GM18951 (cell line): Measurements from ENCODE around the gene MACROD2.

Experiments used
- POLR2A ChIP-seq: IDR thresholded peaks from 4 replicates; pipeline ENCODE4 v1.6.1; 2011; ENCODE audit warnings: mild to moderate bottlenecking; ENCODE audit not compliant: insufficient read length, insufficient read depth; ENCODE audit errors: extremely low read depth
- in situ Hi-C: fragments of 300-500 bp; cut with MboI; formaldehyde crosslinking; loops from one replicate; pipeline ENCODE4 v1.12.0; 2022; ENCODE audit warnings: low sequenced_read_pairs, mixed read lengths, inconsistent platforms; ENCODE audit not compliant: unreplicated experiment

MACROD2 gene

GRCh38 chr20:15675813-15676484 is 1680.6 kb downstream of the MACROD2 start:
- in situ Hi-C loops, result no loop called here
- no peak for TF ChIP-seq POLR2A

- in situ Hi-C loops, result no loop called here
- no peak for TF ChIP-seq POLR2A
Observed at GRCh38 chr20:15676815-15677214, 1681.5 kb downstream of the MACROD2 start.

- no peak for TF ChIP-seq POLR2A
- in situ Hi-C loops, result no loop called here
Observed at GRCh38 chr20:15682690-15683089, 1687.4 kb downstream of the MACROD2 start.

GRCh38 chr20:15692570-15692969 is 1697.3 kb downstream of the MACROD2 start:
- in situ Hi-C loops, result no loop called here
- TF ChIP-seq POLR2A, result no peak

- in situ Hi-C loops, result loop anchor here (25.0 kb wide), 2 partner anchors 788 to 1063 kb away; no protein-coding TSS in a partner anchor
- TF ChIP-seq POLR2A, result no peak
Observed at GRCh38 chr20:15699431-15700146, 1704.3 kb downstream of the MACROD2 start.

GRCh38 chr20:15700147-15700765 is 1704.9 kb downstream of the MACROD2 start:
- no peak for TF ChIP-seq POLR2A
- in situ Hi-C loops, result loop anchor here (25.0 kb wide), 2 partner anchors 787 to 1062 kb away; no protein-coding TSS in a partner anchor

- in situ Hi-C loops, result loop anchor here (25.0 kb wide), 2 partner anchors 785 to 1060 kb away; no protein-coding TSS in a partner anchor
- no peak for TF ChIP-seq POLR2A
Observed at GRCh38 chr20:15702161-15702560, 1706.8 kb downstream of the MACROD2 start.

- in situ Hi-C loops, result loop anchor here (25.0 kb wide), 2 partner anchors 784 to 1059 kb away; no protein-coding TSS in a partner anchor
- no peak for TF ChIP-seq POLR2A
Observed at GRCh38 chr20:15703171-15703911, 1708.0 kb downstream of the MACROD2 start.

GRCh38 chr20:15705975-15706374 is 1710.7 kb downstream of the MACROD2 start:
- in situ Hi-C loops, result loop anchor here (25.0 kb wide), 2 partner anchors 781 to 1056 kb away; no protein-coding TSS in a partner anchor

GRCh38 chr20:15706719-15707118 is 1711.4 kb downstream of the MACROD2 start:
- TF ChIP-seq POLR2A, result no peak
- in situ Hi-C loops, result loop anchor here (25.0 kb wide), 2 partner anchors 781 to 1056 kb away; no protein-coding TSS in a partner anchor

More at GRCh38 chr20:15705975-15706374, 1710.7 kb downstream of the MACROD2 start:
- no peak for TF ChIP-seq POLR2A

- TF ChIP-seq POLR2A, result no peak
- in situ Hi-C loops, result loop anchor here (25.0 kb wide), 2 partner anchors 778 to 1053 kb away; no protein-coding TSS in a partner anchor
Observed at GRCh38 chr20:15708984-15709598, 1713.8 kb downstream of the MACROD2 start.

GRCh38 chr20:15710636-15711035 is 1715.3 kb downstream of the MACROD2 start:
- in situ Hi-C loops, result loop anchor here (25.0 kb wide), 2 partner anchors 777 to 1052 kb away; no protein-coding TSS in a partner anchor

GRCh38 chr20:15711177-15711576 is 1715.9 kb downstream of the MACROD2 start:
- TF ChIP-seq POLR2A, result no peak
- in situ Hi-C loops, result loop anchor here (25.0 kb wide), 2 partner anchors 776 to 1051 kb away; no protein-coding TSS in a partner anchor

More at GRCh38 chr20:15710636-15711035, 1715.3 kb downstream of the MACROD2 start:
- no peak for TF ChIP-seq POLR2A
